OCI-LY7 (cell line): ENCODE measurements around the gene DDI1. TPM values are rescaled to one million over a fixed set of nuclear protein-coding genes. Genes with fewer than 3 reads are reported as not detected.

ENCODE experiments used
- BruUV-seq: library from RNA; stranded (reverse); fragments of 400-500 nt; replicated peaks from 2 replicates; lab custom pipeline; 2021; lab: Mats Ljungman, UMichigan
- CTCF ChIA-PET: fragments of 300-600 bp; sonication (Branson Sonifier 250); formaldehyde crosslinking; loops from one replicate; lab custom pipeline; 2022; ENCODE audit warnings: antibody characterized with exemption; ENCODE audit not compliant: unreplicated experiment; lab: Charles Lee
- POLR2A ChIA-PET: fragments of 300-600 bp; sonication (Branson Sonifier 250); formaldehyde crosslinking; loops from one replicate; lab custom pipeline; 2022; ENCODE audit warnings: antibody characterized with exemption; lab: Charles Lee
- DNase-seq: peaks from one replicate; pipeline ENCODE4 v3.0.0-alpha.2; 2015; ENCODE audit warnings: low spot score
- H2AFZ ChIP-seq: fragments of 200-600 bp; sonication (generic), shearing (Covaris generic); 2 replicates; pipeline ENCODE4 v1.6.1; 2014; ENCODE audit warnings: mild to moderate bottlenecking, antibody characterized with exemption, low read length, moderate library complexity
- H3K27ac ChIP-seq: fragments of 200-600 bp; sonication (generic); 2 replicates; pipeline ENCODE4 v1.5.1; 2014; ENCODE audit warnings: mixed run types, low read depth, mild to moderate bottlenecking, moderate library complexity, low read length, inconsistent platforms; ENCODE audit not compliant: poor library complexity, severe bottlenecking
- H3K36me3 ChIP-seq: fragments of 200-600 bp; sonication (generic); 2 replicates; pipeline ENCODE4 v1.6.1; 2014; ENCODE audit warnings: mild to moderate bottlenecking, antibody characterized with exemption, low read length, moderate library complexity, mixed read lengths; ENCODE audit not compliant: insufficient read depth
- H3K4me1 ChIP-seq: fragments of 200-600 bp; sonication (generic); 2 replicates; pipeline ENCODE4 v1.5.1; 2014; ENCODE audit warnings: mild to moderate bottlenecking, low read length; ENCODE audit not compliant: insufficient read depth, poor library complexity, severe bottlenecking
- H3K4me2 ChIP-seq: fragments of 200-600 bp; sonication (generic); 2 replicates; pipeline ENCODE4 v1.6.1; 2014; ENCODE audit warnings: mild to moderate bottlenecking, low read length
- H3K4me3 ChIP-seq: fragments of 200-600 bp; sonication (generic); 2 replicates; pipeline ENCODE4 v1.5.1; 2014; ENCODE audit warnings: mild to moderate bottlenecking, low read depth, low read length; ENCODE audit not compliant: poor library complexity, severe bottlenecking
- H3K79me2 ChIP-seq: fragments of 200-600 bp; sonication (generic); 2 replicates; pipeline ENCODE4 v1.6.1; 2016; ENCODE audit warnings: low read depth, mild to moderate bottlenecking, low read length, moderate library complexity, mixed read lengths; ENCODE audit not compliant: insufficient read depth
- H3K9me2 ChIP-seq: fragments of 200-600 bp; sonication (generic); 2 replicates; pipeline ENCODE4 v1.6.1; 2016; ENCODE audit warnings: mild to moderate bottlenecking, low read length, mixed read lengths; ENCODE audit not compliant: insufficient read depth
- H3K9me3 ChIP-seq: fragments of 200-600 bp; sonication (generic); 2 replicates; pipeline ENCODE4 v1.6.1; 2014; ENCODE audit warnings: mild to moderate bottlenecking, mixed run types, low read length, mixed read lengths
- H4K20me1 ChIP-seq: fragments of 200-600 bp; sonication (generic); 2 replicates; pipeline ENCODE4 v1.6.1; 2014; ENCODE audit warnings: mild to moderate bottlenecking, antibody characterized with exemption, low read length, moderate library complexity, mixed read lengths; ENCODE audit not compliant: insufficient read depth
- EZH2phosphoT487 ChIP-seq: fragments of 200-600 bp; sonication (generic); IDR thresholded peaks from 2 replicates; pipeline ENCODE4 v1.6.1; 2018; ENCODE audit warnings: low read depth, borderline replicate concordance, mild to moderate bottlenecking, mixed run types, antibody characterized with exemption, low read length, moderate library complexity, mixed read lengths
- intact Hi-C: fragments of 100-400 bp; cut with micrococcal nuclease; formaldehyde crosslinking; loops from one replicate; pipeline ENCODE4 v1.10.0; 2022; ENCODE audit not compliant: unreplicated experiment
- total RNA-seq, 2 experiments: library from RNA; depleted of rRNA in 1 of 2; stranded (reverse); fragments of >200 nt in 1 of 2; shearing (Covaris generic) in 1 of 2; gene quantifications; 2 replicates each; pipeline ENCODE4 v1.2.3, GENCODE V29; 2014 to 2022
- TF ChIP-seq, protein P1 (sequence below): fragments of 200-600 bp; sonication (generic); conservative IDR thresholded peaks from 2 replicates; pipeline ENCODE4 v1.5.1; 2014; ENCODE audit warnings: mild to moderate bottlenecking, antibody characterized with exemption, low read length, moderate library complexity, mixed read lengths

The DDI1 gene
- total RNA-seq, 2 experiments from 2014 or later, result not detected

DNA sequence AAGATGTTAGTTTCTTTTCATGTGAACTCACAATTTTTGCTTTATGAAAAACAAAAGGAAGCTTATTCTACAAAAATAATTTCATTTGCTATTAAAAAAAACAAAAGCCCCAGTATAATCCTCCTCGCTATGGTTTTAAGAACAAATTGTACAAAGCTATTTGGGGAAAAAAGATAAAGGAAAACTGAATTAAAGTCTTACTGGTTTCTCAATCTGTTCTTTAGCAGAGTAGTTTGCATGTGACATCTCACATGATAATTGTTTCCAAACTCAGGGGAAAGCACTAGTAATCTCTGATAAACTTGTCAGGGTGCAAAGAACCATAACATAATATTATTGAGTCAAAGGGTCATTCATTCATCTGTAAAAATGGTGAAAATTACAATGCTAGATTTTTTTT, 2.9 kb upstream of the DDI1 start:
- POLR2A ChIA-PET, result interaction anchor here (0.6 kb wide), 1 partner anchor 69 kb away, joined by 3 read pairs; no protein-coding TSS in a partner anchor
- Histone ChIP-seq H3K4me3 (no peak overlapping the region), H3K36me3 (no peaks in the 10 kb centered on the region)

DNA sequence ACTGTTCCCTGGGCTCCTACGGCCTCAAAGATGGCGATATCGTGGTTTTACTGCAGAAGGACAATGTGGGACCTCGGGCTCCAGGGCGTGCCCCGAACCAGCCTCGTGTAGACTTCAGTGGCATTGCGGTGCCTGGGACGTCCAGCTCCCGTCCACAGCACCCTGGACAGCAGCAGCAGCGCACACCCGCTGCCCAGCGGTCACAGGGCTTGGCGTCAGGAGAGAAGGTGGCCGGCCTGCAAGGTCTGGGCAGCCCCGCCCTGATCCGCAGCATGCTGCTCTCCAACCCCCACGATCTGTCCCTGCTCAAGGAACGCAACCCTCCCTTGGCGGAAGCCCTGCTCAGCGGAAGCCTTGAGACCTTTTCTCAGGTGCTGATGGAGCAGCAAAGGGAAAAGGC, 555 bp downstream of the DDI1 start:
- no peak overlapping the region for H3K4me3 ChIP-seq
- POLR2A ChIA-PET, result no interaction called here
- no peak overlapping the region for H2AFZ ChIP-seq
- no peaks in the 10 kb centered on the region for H3K36me3 ChIP-seq
- BruUV-seq, result no TSS peak
- no peaks in the 10 kb centered on the region for H3K4me1 ChIP-seq
- intact Hi-C loops, result no loop called here
- no peaks in the 10 kb centered on the region for H3K9me3 ChIP-seq
- H4K20me1 ChIP-seq, result no peaks in the 10 kb centered on the region
- DNase-seq, result no peak
- H3K9me2 ChIP-seq, result no peaks in the 10 kb centered on the region
- H3K27ac ChIP-seq, result no peak overlapping the region
- CTCF ChIA-PET, result no interaction called here
- TF ChIP-seq, protein P1, sequence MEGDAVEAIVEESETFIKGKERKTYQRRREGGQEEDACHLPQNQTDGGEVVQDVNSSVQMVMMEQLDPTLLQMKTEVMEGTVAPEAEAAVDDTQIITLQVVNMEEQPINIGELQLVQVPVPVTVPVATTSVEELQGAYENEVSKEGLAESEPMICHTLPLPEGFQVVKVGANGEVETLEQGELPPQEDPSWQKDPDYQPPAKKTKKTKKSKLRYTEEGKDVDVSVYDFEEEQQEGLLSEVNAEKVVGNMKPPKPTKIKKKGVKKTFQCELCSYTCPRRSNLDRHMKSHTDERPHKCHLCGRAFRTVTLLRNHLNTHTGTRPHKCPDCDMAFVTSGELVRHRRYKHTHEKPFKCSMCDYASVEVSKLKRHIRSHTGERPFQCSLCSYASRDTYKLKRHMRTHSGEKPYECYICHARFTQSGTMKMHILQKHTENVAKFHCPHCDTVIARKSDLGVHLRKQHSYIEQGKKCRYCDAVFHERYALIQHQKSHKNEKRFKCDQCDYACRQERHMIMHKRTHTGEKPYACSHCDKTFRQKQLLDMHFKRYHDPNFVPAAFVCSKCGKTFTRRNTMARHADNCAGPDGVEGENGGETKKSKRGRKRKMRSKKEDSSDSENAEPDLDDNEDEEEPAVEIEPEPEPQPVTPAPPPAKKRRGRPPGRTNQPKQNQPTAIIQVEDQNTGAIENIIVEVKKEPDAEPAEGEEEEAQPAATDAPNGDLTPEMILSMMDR, result no peak
- TF ChIP-seq EZH2phosphoT487, result no peak
- H3K79me2 ChIP-seq, result no peaks in the 10 kb centered on the region
- no peak overlapping the region for H3K4me2 ChIP-seq

More for the DNA sequence above, 2.9 kb upstream of the DDI1 start:
- H3K79me2 ChIP-seq, result no peaks in the 10 kb centered on the region
- no peak overlapping the region for H2AFZ ChIP-seq
- CTCF ChIA-PET, result no interaction called here
- intact Hi-C loops, result no loop called here
- H3K27ac ChIP-seq, result no peak overlapping the region
- no peaks in the 10 kb centered on the region for H3K9me3 ChIP-seq
- H3K4me1 ChIP-seq, result no peaks in the 10 kb centered on the region
- DNase-seq, result no peak
- no peak overlapping the region for H3K4me2 ChIP-seq
- BruUV-seq, result no TSS peak
- no peaks in the 10 kb centered on the region for H4K20me1 ChIP-seq
- H3K9me2 ChIP-seq, result no peaks in the 10 kb centered on the region
- TF ChIP-seq, protein P1, result no peak
- no peak for TF ChIP-seq EZH2phosphoT487

DNA sequence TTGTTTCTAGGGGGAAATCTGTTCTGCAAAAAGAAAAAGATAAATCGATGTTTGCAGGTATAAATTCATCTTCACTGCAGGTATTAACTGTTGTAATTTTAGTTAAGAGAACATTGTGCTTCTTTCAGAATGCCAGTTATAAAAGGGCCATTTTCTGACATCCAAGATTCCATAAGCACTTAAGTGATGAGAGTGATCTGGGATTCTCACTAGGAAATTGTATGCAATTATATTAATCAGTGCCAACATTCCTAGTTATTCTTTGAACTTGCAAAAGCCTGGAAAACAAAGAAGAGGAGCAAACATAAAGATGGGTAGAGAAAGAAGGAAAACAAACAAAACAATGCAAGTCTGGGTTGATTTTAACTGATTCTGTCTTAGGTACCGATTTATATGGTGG, 5.4 kb downstream of the DDI1 start:
- Histone ChIP-seq H3K9me2 (no peaks in the 10 kb centered on the region), H3K27ac (no peak overlapping the region), H3K79me2 (no peaks in the 10 kb centered on the region), H3K9me3 (no peaks in the 10 kb centered on the region), H2AFZ (no peak overlapping the region), H3K4me1 (no peaks in the 10 kb centered on the region), H3K36me3 (no peaks in the 10 kb centered on the region), H3K4me2 (no peak overlapping the region), H3K4me3 (no peak overlapping the region), H4K20me1 (no peaks in the 10 kb centered on the region)
- TF ChIP-seq, protein P1, result no peak
- POLR2A ChIA-PET, result no interaction called here
- intact Hi-C loops, result no loop called here
- no peak for DNase-seq
- CTCF ChIA-PET, result no interaction called here
- BruUV-seq, result no TSS peak
